Measurements from ENCODE around the gene SBK1.

DNA sequence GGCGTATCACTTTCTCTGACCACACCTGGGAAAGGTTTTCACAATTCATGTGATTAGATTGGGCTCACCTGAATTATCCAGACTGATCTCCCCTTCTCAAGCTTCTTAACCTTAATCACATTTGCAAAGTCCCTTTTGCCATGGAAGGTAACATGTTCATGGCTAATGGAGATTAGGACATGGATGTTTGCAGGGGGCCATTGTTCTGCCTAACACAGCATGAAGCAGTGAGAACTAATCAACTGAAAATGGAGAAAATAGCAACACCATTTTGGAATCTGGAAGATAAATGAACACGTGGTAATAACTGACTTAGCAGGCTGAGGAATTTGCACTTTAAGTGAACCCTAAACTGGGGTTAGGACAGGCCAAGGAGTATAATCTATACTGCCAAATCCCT is 25.0 kb upstream of the SBK1 start:
- TF ChIP-seq EZH2 (IDR thresholded peaks at IDR 0.05): no peak
- no peak for TF ChIP-seq CTCF (IDR thresholded peaks at IDR 0.05)
- TF ChIP-seq EZH2phosphoT487 (IDR thresholded peaks at IDR 0.05): no peak

All from neural progenitor cell (in vitro differentiated cells).